Natural killer cell (primary cell): Measurements from ENCODE around the gene CDC34. TPM values are rescaled to one million over a fixed set of nuclear protein-coding genes. Genes with fewer than 3 reads are reported as not detected.

ENCODE experiments used
- ATAC-seq, 3 donors: fragments of 150-1000 bp in 2 of 3; fragments of 200-7000 bp in 1 of 3; cut with Tn5 transposase; 1 replicate in 1 of 3; 2 replicates in 2 of 3; pipeline ENCODE4 v1.10.0; 2021; ENCODE audit warnings: mild to moderate bottlenecking in 2 of 3, moderate library complexity in 2 of 3
- DNase-seq, 2 donors: peaks; one replicate each; pipeline versions ENCODE4 v3.0.0 to v3.0.0-alpha.2; 2013 to 2021; ENCODE audit warnings: mixed read lengths in 1 of 2
- H3K27ac ChIP-seq: one replicate; pipeline ENCODE4 v1.5.1; 2013; ENCODE audit warnings: mild to moderate bottlenecking, low read length
- H3K27me3 ChIP-seq: one replicate; pipeline ENCODE4 v1.6.1; 2013; ENCODE audit warnings: low read length; ENCODE audit not compliant: control insufficient read depth, insufficient read depth
- H3K36me3 ChIP-seq: one replicate; pipeline ENCODE4 v1.6.1; 2013; ENCODE audit warnings: low read length; ENCODE audit not compliant: control insufficient read depth, insufficient read depth
- H3K4me1 ChIP-seq: one replicate; pipeline ENCODE4 v1.6.1; 2013; ENCODE audit warnings: low read length; ENCODE audit not compliant: control insufficient read depth, insufficient read depth
- H3K4me3 ChIP-seq: one replicate; pipeline ENCODE4 v1.5.1; 2013; ENCODE audit warnings: low read length
- H3K9me3 ChIP-seq: one replicate; pipeline ENCODE4 v1.6.1; 2013; ENCODE audit warnings: low read length; ENCODE audit not compliant: control insufficient read depth, insufficient read depth
- H3K27ac Mint-ChIP-seq, 2 donors: one replicate each; pipeline ENCODE4 v1.8.0; 2022; ENCODE audit warnings: mild to moderate bottlenecking in 2 of 2, mixed read lengths in 2 of 2, moderate library complexity in 1 of 2
- H3K27me3 Mint-ChIP-seq, 2 donors: one replicate each; pipeline ENCODE4 v1.8.0; 2022; ENCODE audit warnings: low read depth in 2 of 2, mixed read lengths in 2 of 2
- H3K36me3 Mint-ChIP-seq: one replicate; pipeline ENCODE4 v1.8.0; 2022; ENCODE audit warnings: mixed read lengths
- H3K4me1 Mint-ChIP-seq, 2 donors: one replicate each; pipeline ENCODE4 v1.8.0; 2022; ENCODE audit warnings: mixed read lengths in 2 of 2
- H3K4me3 Mint-ChIP-seq: one replicate; pipeline ENCODE4 v1.8.0; 2022; ENCODE audit warnings: mild to moderate bottlenecking, moderate library complexity, mixed read lengths
- H3K9me3 Mint-ChIP-seq, 2 donors: one replicate each; pipeline ENCODE4 v1.8.0; 2022; ENCODE audit warnings: mixed read lengths in 2 of 2
- WGBS: methylation state at CpG from one replicate; pipeline ENCODE4 v1.1.7; 2013; ENCODE audit warnings: missing lambda C conversion rate; ENCODE audit not compliant: insufficient coverage; 5-methylcytosine and 5-hydroxymethylcytosine counted together
- intact Hi-C: fragments of 100-400 bp; cut with micrococcal nuclease; formaldehyde crosslinking; loops from one replicate; pipeline ENCODE4 v1.14.2; 2022
- total RNA-seq, 4 donors: library from RNA; stranded (reverse); fragments of 120-200 nt in 1 of 4; gene quantifications; one replicate each; pipeline versions ENCODE4 v1.2.3 to v1.2.4, GENCODE V29; 2013 to 2022
- TF ChIP-seq, protein P1 (sequence below): fragments of 200-600 bp; IDR thresholded peaks from one replicate; pipeline ENCODE4 v1.8.0; 2022; ENCODE audit warnings: antibody characterized with exemption

The CDC34 gene
- total RNA-seq, 3 donors from 2014 or later (not counting 1 experiment from before 2014, with no cell fraction given) = 68.5 to 114 (median 101) TPM

DNA sequence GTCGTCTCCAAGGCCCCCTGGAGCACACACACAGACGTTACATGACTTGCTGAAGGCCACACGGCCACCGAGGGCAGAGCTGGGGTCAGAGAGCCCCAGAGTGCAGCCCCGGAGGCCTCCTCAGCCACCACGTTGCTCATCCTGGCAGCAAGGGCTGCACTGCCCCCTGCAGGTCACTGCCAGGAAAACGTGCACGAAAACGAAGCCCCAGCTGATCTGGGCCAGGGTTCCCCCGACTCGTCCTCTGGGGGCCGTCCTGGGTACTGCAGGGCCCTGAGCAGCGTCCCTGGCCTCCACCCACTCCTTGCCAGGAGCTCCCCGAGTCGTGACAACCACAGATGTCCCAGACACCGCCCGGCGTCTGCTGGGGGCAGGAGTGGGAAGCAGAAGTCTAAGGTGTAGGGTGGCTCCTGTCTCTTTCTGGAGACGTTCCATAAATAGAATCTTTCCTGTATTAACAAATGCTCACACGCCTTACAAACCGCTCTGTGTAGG lies 20.9 kb upstream of the CDC34 start:
- H3K4me1 Mint-ChIP-seq = peaks cover 23 to 56% of the 10 kb centered on the region in 2 donors
- H3K9me3 ChIP-seq = no peaks in the 10 kb centered on the region
- intact Hi-C loops = loop anchor here (1.0 to 5.0 kb wide), 4 partner anchors 22 to 152 kb away; partner anchors contain the start of gene RNF126
- TF ChIP-seq, protein P1, sequence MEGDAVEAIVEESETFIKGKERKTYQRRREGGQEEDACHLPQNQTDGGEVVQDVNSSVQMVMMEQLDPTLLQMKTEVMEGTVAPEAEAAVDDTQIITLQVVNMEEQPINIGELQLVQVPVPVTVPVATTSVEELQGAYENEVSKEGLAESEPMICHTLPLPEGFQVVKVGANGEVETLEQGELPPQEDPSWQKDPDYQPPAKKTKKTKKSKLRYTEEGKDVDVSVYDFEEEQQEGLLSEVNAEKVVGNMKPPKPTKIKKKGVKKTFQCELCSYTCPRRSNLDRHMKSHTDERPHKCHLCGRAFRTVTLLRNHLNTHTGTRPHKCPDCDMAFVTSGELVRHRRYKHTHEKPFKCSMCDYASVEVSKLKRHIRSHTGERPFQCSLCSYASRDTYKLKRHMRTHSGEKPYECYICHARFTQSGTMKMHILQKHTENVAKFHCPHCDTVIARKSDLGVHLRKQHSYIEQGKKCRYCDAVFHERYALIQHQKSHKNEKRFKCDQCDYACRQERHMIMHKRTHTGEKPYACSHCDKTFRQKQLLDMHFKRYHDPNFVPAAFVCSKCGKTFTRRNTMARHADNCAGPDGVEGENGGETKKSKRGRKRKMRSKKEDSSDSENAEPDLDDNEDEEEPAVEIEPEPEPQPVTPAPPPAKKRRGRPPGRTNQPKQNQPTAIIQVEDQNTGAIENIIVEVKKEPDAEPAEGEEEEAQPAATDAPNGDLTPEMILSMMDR = peak; percentile 100
- no peaks in the 10 kb centered on the region for H3K27me3 Mint-ChIP-seq
- H3K36me3 Mint-ChIP-seq = no peaks in the 10 kb centered on the region
- peak overlapping the region; percentile 98 for H3K4me3 Mint-ChIP-seq
- no peaks in the 10 kb centered on the region for H3K27me3 ChIP-seq
- H3K36me3 ChIP-seq = no peaks in the 10 kb centered on the region
- WGBS = 2% methylated on average over 20 of the region's 21 CpGs
- peak overlapping the region; percentile 48 for H3K4me3 ChIP-seq
- peak overlapping the region; percentile 98 for H3K27ac ChIP-seq
- peaks cover 62% of the 10 kb centered on the region for H3K4me1 ChIP-seq
- no peaks in the 10 kb centered on the region for H3K9me3 Mint-ChIP-seq
- peak; percentile 46 to 75 (median 53) for ATAC-seq
- H3K27ac Mint-ChIP-seq = peak overlapping the region; percentile 99 to 100
- peak; percentile 95 to 98 for DNase-seq

DNA sequence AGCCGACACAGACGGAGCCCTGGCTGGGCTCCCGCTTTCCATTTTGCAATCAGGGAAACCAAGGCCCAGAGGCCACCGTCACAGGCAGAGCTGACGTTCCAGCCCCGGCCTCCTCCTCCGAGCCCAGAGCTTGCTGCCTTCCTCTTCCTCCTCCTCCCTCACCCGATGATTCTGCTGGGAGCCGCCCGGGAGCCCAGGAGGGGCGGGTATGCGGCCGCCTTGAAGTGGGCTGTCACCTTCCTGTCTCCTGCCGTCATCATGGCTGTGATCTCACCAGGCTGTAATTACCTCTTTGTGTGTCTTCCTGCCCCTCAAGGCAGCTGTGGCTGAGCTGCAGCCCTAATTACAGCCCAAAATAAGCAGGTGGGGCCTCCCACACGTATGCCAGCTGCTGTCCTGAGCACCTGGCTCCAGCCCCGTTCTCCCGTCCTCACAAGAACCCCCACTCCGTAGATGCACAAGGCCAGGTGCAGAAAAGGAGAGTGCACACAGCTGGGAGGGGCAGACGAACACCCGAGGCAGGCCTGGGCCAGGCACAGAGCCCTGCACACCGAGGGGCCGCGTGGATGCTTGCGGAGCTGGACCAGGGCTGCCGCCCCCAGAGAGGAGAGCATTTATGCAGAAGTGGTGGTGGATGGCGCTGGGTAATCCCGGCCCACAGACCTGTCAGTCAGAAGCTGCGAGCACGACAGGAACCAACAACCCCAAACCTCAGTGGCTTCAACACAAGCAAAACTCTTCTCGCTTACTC lies 20.3 kb upstream of the CDC34 start:
- Histone ChIP-seq H3K27me3 (no peaks in the 10 kb centered on the region), H3K4me3 (peak overlapping the region; percentile 48), H3K36me3 (no peaks in the 10 kb centered on the region), H3K9me3 (no peaks in the 10 kb centered on the region), H3K27ac (peak overlapping the region; percentile 98), H3K4me1 (peaks cover 57% of the 10 kb centered on the region)
- peak overlapping the region; percentile 98 for H3K4me3 Mint-ChIP-seq
- H3K27me3 Mint-ChIP-seq = no peaks in the 10 kb centered on the region
- under 1% methylated on average over 29 of the region's 30 CpGs for WGBS
- H3K9me3 Mint-ChIP-seq = no peaks in the 10 kb centered on the region
- intact Hi-C loops = loop anchor here (1.0 to 5.0 kb wide), 4 partner anchors 22 to 151 kb away; partner anchors contain the start of gene RNF126
- peaks cover 23 to 53% of the 10 kb centered on the region in 2 donors for H3K4me1 Mint-ChIP-seq
- TF ChIP-seq, protein P1 = no peak
- DNase-seq = peak; percentile 77 to 96
- no peaks in the 10 kb centered on the region for H3K36me3 Mint-ChIP-seq
- peak; percentile 47 to 67 (median 58) for ATAC-seq
- H3K27ac Mint-ChIP-seq = peak overlapping the region; percentile 99 to 100

DNA sequence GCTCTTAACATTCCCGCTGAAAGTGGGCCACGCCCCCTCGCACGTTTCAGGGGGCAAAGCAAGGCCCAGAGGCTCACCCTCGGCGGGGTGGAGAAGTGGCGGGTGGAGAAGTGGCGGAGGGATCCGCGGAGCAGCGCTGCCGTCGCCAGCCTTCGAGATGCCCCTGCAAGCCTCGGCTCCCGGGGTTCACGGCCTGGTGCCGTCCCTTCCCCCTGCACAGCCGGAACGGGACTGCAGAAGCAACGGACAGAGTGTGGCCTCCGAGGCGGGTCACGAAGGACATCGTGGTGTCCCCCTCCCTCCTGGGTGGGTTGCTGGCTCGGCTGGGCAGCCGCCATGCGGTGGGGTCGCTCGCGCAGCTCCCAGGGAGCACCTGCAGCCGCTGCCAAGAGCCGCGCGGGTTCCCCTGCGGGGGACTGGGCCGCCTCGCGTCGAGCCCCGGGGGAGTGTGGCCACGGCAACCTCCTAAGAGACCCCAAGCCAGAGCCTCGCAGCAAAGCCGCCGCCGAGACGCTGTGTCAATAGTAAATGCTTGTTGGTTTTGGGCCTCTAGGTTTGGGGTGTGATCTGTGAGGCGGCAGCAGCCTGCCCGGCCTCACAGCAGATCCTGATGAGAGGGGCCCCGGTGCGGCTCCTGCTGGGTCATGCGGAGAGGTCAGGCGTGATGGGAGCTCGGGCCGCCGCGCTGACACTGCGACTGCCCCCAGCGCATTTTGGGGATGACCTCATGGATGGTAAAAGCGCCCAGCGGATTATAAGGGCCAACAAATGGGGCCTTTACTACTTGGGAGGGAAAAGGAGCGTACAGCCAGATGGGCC lies 18.8 kb upstream of the CDC34 start:
- H3K4me3 Mint-ChIP-seq = no peak overlapping the region
- H3K9me3 Mint-ChIP-seq = no peaks in the 10 kb centered on the region
- H3K27me3 Mint-ChIP-seq = no peaks in the 10 kb centered on the region
- Histone ChIP-seq H3K27me3 (no peaks in the 10 kb centered on the region), H3K4me1 (peaks cover 52% of the 10 kb centered on the region), H3K9me3 (no peaks in the 10 kb centered on the region), H3K27ac (peak overlapping the region; percentile 98), H3K4me3 (no peak overlapping the region), H3K36me3 (no peaks in the 10 kb centered on the region)
- intact Hi-C loops = loop anchor here (5.0 kb wide), 1 partner anchor 150 kb away; the partner anchor contains the start of gene RNF126
- ATAC-seq (no peak), DNase-seq (no peak)
- peaks cover 27 to 49% of the 10 kb centered on the region in 2 donors for H3K4me1 Mint-ChIP-seq
- 75% methylated on average over 62 of the region's 62 CpGs for WGBS
- TF ChIP-seq, protein P1 = no peak
- H3K27ac Mint-ChIP-seq = peak overlapping the region; percentile 99 to 100
- no peaks in the 10 kb centered on the region for H3K36me3 Mint-ChIP-seq
